Endometrium (tissue), 2 donors: ENCODE results near the gene ANKS3.

Source experiments
- FAIRE-seq: peaks from 2 replicates; lab custom pipeline; 2012; peaks lifted over from hg19 to GRCh38; lab: Jason Lieb, UNC
- donor health status: control.
- donor health status: control.

Gene ANKS3

DNA sequence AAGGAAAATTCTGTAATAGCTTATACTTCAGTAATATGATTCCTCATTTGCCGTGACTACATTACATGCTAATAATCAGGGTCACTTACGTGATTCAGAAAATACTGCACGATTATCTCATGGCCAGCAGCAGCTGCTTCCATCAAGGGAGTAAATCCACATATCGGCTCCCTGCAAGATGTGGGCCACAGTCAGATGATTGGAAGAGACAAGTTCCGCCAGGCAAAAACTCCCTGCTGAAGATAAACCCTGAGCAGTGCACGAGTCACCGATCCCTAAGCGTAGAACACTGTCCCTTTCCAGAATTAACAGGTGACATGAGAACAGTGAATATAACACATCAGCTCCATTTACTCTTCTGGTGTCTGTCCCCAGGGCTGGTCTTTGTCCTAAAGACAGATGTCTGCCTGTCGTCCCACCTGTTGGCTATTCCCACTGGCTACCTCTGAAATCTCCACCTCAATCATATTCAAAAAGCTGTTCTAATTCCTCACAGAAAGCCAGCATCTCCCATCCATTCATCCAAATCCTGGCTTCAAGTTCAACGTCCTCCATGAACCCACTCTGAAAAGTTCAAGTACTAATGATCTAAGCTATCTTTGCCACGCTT, 9.3 kb downstream of the ANKS3 start:
- FAIRE-seq = no peak

DNA sequence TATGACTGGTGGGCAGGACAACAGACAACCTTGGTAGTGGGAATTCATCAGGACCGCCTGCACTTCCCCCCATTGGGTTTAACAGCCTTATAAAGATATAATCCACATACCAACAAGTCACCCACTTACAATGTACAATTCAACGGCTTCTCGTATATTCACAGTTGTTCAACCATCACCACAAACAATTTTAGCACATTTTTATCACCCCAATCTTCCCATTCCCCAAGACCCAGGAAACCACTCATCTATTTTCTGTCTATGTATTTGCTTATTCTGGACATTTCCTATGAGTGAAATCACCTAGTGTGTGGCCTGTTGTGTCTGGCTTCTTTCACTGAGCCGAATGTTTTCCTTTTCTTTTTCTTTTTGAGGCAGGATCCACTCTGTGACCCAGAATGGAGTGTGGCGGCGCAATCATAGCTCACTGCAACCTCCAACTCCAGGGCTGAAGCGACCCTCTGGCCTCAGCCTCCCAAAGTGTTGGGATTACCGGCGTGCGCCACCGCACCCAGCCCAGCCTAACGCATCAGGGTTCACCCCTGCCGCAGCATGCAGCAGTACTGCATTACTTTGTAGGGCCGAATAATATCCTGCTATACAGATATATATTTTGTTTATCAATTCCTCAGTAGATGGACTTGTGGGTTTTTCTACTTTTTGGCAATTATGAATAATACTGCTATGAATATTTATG, 10.9 kb downstream of the ANKS3 start:
- no peak for FAIRE-seq

DNA sequence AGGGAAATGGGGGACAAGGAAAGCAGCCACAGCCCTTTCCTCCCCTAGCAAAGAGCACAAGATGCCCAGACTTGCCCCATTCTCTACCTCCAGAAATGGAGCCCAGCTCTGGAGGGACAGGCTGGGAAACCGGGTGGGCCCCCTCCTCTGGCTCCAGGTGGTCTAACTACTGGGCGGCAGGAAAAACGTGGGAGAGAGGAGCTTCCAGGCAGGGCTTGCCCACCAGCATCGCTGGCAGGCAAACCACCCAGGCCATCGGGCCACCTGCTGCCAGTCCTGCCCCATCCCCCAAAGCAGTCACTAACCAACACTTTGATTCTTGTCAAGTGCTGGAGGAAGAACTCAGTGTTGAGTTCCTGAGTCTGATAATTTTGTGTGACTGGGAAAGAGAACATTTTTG, 15.6 kb downstream of the ANKS3 start:
- FAIRE-seq = no peak

DNA sequence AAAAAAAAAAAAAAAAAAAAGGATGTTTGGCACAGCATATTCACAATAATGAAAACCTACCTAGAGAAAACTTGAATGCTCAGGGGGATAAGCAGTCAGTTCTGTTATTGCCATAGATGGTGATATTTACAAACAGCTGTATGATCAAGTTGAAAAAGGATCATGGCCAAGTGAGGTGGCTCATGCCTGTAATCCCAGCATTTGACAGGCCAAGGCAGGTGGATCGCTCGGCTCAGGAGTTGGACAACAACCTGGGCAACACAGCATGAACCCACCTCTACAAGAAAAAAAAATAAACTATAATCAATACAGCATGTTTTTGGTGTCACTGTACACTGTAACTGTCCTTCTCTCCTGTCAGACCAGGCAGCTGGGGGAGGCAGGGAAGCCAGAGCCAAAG, 19.1 kb downstream of the ANKS3 start:
- FAIRE-seq = no peak

DNA sequence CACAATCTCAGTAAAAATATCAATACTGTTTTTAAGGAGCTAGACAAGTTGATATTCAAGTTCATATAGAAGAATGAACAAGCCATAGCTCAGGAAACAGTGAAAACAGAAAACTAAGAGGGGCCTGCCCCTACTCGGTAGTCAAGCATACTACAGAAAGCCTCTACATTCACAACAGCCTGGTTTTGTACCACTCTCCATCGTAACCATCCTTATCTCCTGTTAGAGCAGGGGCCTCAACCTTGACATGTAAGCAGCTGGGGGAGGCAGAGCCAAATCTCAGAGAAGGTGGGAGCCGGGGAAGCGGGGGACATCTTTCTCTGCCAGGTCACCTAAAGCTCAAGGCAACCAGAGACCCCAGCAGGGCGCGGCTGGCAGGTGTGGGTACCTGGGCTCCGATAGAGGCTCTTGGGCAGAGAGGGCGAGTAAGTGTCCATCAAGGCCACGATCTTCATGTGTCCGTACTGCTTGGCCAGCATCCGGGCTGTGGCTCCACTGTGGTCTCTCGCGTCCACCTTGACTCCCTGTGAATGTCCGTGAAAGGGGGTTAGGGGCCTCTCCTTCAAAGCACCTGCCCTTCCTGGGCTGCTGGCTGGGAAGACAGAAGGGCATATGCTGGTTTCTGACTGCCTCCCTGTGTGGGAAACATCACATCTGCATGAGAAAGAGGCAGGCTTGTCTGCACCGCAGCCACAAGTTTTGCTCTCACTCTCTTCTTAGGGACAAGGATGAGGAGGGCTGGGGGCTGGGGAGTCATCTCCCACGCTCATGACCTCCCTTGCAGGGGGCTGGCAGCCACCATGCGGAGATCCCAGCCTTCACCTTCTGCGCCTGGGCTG, 20.2 kb downstream of the ANKS3 start:
- no peak for FAIRE-seq

DNA sequence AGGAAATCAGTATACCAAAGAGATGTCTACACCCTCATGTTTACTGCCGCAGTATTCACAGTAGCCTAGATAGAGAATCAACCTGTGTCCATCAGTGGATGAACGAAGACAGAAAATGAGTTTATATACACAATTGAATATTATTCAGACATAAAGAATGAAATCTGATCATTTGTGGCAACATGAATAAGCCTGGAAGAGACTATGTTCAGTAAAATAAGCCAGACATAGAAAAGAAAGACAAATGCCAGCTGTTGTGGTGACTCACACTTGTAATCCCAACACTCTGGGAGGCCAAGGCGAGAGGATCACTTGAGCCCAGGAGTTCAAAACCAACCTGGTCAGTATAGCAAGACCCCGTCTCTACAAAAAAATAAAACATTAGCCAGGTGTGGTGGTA, 24.6 kb downstream of the ANKS3 start:
- no peak for FAIRE-seq

DNA sequence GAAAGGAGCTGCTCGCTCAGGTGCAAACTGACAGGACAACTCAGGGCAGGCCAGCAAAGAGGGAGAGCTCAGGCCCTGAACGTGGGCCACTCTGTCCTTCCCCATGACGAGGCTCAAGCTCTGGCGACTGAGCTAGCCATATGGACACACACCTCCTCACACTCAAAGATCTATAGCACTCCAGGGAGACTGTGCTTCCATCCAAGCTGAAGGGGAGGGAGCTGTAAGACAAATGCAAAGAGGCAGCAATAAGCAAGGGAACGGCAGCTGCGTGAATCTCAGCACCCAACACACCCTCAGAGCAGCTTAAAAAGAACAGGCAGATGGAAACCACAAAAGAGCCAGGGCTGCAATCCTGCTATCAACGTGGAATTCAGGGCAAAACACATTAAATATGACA, 27.2 kb downstream of the ANKS3 start:
- no peak for FAIRE-seq

DNA sequence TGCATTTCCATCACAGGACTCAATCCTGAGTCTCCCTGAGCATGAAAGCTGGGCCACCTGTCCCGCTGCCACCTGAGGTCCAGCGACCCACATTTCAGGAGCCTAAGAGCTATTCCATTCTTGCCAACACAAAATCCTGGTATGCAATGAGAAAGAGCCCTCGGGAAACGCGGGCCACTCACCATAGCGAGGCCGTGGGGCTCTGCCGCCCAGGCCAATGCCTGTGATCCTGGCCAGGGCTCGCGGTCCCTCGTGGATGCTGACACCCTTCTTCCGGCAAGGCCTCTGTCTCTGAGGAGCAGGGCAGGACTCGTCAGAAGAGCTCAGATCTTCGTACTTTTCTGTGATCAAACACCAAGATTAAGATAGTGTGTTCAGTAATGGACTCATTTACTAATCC, 29.2 kb downstream of the ANKS3 start:
- no peak for FAIRE-seq

DNA sequence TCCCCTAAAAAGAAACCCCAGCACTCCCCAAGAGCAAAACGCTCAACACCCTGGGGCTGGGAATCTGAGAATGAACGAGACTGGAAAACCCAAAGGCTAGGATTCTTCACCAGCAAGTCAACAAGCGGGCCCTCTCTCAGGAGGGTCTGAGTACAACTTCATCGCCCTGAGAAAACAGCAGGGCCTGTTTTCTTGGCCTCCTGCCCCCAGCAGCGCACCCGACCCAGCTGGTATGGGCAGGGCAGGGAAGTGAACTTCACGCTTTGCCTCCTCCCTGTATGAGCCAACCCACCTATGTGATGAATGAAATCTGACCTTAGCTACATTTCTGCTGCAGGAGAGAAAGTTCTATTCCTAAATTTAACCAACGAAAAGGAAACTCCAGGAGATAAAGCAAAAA, 29.6 kb downstream of the ANKS3 start:
- FAIRE-seq = no peak

DNA sequence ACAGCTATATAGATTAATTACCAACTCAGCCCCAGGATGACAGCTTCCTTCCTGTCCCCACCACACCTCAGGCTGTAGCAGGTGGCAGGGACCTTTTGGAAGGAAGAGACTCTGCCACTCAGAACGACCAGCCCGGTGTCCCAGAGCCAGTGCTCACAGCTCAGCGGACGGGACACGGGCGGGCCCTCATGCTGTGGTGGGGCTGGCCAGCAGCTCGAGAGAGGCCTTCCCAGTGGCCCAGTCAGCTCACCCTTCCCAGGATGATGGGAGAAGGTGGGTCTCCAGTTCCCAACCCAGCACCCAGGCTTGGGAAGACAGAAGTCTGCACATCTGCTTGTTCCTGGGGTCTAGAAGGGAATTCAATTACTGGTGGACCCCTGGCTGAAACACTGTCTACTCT, 30.2 kb downstream of the ANKS3 start:
- FAIRE-seq = no peak

DNA sequence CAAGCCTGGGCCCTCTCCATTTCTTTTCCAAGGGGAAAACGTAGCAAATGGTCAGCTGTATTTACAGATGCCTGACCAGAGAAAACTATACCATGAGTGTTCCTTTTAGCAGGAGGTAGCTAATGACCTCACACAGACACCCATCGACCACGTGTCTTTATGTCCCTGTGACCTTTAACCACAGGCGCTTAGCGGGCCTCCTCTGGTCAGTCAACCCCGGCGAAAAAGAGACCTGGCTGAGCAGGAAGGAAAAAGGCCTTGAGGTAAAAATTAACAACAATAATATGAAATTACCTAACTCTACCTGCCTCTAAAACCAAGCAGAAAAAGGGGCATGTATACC, 31.6 kb downstream of the ANKS3 start:
- FAIRE-seq = no peak

DNA sequence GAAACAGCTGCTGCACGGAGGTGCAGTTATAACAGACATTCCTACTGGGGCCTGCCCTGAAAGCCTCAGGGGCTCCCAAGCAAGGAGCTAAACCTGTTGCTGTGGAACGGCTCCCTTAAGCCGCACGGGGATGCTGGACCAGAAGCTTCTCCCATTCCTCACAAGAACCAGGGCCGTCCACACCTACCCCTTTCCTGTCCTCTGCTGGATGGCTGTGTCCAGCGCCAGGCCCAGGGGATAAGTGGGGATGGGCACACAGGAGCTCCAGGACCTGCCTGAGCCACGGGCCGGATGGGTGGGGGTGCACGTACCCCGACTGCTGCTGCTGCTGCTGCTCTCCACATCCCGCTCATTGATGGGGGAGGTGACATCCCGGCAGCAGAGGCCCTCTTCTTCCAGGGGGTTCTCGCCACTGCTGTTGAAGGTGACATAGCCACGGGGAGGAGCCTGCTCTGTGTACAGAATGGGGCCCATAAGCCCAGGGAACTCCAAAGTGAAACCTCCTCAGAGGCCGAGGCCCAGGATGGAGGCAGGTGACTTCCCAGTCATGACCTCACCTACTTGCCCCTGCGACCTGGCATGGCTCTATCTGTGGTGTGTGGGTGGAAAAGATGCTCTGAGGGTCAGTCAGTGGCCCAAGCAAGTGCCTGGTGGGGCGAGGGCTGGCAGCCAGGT, 32.1 kb downstream of the ANKS3 start:
- no peak for FAIRE-seq

DNA sequence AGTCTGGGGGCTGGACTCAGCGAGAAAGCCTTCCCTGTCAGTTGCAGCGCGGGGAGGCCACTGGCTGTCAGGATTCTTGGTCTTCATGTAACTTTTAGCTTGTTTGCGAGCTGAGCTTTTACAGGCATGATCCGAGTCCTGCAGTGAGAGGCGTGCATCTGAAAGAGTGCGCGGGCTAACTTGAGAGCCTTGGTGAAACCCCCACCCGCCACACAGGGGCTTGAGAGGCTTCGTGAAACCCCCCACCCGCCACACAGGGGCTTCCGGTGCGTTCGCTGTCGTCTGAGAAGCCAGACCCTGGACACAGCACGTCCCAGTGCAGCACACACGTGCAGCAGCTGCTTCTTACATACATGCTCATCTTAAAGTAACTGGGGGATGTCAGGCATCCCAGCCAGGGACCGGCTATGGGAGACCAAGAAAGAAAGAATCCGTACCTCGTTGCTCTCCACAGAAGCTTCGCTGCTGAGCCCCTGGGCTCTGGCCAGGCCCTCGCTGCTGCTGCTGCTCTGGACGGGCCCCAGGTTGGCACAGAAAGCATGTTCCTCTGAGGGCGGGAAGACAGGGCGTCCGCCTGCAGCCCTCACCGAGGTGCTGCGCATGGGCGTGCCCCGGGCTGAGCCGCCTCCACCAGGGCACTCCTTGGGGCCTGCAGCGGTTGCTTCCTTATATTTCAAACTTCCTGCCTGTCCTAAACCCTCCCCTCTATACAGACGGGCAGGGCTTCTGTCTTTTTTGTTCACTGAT, 32.9 kb downstream of the ANKS3 start:
- no peak for FAIRE-seq

DNA sequence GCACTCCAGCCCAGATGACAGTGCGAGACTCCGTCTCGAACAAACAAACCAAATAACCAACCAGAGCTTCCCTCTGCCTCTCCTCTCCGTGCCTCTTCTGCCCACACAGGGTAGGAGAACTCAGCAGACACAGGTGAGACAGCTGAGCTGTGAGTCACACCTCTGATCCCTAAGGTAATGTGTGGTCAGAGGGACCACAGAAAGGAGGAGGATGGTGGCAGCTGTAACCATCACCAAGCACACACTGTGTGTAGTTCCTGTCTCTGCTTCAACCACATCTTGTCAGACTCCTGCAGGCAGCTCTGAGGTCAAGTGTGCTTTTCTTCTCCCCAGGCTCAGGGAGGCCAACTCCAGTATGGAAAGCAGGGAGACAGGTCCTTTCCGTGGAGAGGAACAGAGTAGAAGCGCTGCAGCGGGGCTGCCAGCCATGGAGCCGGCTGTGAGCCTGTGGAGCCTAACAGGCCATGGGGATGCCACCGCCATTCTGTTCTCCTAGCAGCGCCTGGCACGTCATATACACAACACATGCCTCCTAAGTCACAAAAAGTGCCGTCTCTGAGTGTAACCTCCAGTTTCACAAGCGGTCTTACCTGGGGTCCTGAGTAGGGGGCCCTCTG, 33.6 kb downstream of the ANKS3 start:
- no peak for FAIRE-seq

DNA sequence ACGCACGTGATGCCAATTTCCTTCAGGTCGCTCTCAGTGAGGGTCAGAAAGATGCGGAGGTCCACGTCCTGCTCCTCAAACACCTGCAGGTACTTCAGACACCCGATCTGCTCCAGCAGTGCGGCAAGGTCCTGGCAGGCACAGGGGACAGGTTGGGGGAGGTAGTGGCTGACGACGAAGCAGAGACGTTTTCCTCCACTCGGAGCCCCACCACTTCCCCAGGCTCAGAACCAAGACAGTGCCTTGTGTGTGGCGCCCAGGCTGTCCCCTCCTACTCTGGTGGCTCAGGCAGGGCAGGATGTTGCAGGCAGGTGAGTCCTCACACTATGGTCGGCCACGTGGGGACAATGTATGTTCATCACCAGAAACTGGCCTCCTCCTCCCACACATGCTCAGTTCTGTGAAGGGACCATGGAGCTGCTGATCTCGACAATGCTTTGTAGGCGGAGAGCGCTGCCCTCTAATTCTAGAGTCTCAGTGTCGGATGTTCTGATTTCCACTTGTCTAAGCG, 35.0 kb downstream of the ANKS3 start:
- FAIRE-seq = no peak

DNA sequence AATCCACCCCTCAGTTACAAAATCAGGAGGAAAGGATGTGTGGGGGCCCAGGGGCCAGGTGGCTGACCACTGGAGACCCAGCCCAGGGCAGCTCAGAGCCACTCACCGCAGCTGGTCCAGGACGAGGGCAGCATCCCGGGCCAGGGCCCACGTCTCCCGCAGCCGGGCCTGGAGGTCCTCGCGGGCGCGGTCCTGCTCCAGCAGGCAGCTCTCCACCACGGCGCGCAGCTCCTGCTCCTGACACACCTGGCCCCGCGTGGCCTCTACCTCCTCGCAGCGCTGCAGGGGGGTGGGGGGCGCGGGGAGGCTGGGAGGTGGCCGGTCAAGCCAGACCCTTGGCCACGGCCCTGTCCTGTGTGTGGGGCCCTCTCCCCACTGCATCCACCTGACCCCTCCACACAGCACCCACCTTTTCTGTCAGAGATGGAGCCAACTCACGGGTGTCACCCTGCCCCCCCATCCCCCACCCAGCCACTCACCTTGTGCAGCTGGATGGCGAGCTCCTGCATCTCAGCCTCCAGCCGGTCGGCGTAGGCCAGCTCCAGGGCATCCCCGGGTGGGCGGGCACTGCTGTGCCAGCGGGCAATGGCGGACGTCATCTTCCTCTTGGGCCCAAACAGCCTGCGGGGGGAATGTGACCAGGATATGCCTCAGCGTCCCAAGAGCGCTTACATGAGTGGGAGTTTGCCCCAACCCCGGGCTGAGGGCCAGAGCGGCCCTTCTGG, 35.6 kb downstream of the ANKS3 start:
- FAIRE-seq = no peak

DNA sequence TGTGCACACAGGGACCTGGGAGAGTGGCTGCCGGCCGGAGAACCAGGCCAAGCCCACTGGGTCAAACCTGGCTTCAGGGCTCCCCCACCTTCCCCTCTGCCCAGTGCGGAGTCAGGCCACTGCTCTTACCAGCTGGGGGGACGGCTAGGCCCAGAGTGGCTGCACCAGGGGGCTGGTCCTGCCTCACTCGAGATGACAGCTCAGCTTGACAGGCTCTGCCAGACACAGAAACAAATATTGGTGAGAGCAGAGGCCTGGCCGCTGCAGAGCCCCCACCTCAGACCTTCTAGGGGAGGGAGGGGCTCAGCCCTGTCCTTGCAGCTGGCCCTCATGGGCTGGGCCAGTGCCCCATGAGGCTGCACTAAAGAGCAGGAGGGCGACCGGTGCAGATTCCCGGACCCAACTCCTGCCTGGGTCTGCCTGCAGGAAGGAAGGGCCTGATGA, 36.2 kb downstream of the ANKS3 start:
- no peak for FAIRE-seq

DNA sequence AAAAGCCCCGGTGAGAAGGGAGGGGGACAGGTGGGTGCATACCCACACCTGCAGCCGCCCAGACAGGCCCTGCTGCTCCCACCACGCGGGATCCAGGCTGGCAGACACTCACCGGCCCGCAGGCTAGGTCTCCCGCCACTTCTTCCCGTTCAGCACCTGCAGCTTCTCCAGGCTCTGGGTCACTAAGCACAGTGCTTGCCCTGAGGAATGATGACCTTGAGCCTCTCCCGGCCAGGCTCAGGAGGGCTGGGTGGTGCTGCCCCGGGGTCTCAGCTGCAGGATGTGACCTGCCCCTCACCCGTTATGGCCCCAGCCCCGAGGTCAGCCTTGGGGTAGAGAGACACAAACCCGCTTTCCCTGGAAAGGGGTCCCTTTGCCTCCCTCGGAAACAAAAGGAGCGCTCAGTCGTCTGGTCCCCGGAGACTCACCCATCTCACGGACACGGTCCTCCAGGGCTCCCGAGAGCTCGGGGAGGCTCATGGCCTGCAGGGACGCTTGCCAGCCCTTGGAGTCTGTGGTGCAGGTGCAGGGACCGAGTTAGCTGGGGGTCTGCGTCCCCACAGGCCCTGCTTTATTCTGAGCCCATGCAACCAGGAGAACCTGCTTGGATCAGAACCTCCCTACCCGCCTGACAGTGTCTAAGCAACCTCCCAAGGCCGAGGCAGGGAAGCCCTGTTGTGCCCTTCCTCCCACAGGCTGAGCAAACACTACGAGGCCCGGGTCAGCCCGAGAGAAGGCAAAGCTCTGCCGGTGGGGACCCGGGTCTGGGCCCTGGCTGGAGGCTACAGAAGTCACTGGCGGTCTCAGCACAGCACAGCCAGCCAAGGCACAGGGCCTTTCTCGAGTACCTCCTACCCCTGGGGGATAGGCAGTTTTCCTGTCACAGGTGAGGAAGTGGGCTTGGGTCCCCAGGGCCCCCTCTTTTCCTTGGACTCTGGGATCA, 36.9 kb downstream of the ANKS3 start:
- no peak for FAIRE-seq

DNA sequence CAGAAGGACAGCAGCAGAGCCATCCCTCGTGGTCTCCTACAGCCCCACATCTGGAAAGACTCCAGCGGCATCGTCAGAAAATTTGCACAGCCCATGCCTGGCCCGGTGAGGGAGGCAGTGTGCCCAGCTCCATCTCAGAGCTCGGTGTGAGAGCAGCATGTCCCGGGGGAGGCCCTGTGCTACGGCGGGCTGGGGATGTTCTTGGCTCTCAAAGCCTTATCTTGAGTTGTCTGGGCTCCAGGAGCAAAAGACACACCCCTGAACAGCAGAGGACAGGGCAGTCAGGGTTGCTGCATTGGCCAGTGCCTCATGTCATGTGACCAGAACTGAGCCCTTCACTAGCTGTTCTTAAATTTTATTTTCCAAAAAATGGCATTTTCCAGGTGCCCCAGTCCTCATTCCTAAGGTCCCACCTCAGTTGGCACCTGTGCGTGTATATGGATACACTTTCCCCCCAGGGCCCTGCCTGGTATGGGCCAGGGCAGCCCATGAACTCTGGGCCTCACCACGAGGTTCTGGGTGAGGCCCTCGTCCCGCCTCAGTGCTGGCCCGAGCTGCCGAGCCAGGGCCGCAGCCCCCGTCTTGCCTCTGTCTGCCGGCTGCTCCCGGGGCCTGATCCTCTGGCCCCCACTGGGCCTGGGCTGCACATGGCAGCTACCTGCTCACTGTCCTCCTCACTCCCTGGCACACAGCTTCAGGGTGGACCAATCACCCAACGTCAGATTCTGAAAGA, 37.7 kb downstream of the ANKS3 start:
- no peak for FAIRE-seq
